Omental fat pad (tissue), 4 donors: ENCODE data around the gene MAML3. TPM values are rescaled to one million over a fixed set of nuclear protein-coding genes. Genes with fewer than 3 reads are reported as not detected.

ENCODE experiments used
- ATAC-seq: fragments of 150-250 bp; one replicate; pipeline ENCODE4 v1.9.1; 2016; ENCODE audit warnings: mild to moderate bottlenecking, moderate library complexity; ENCODE audit not compliant: low FRiP score
- DNase-seq: peaks from one replicate; pipeline ENCODE4 v3.0.0-alpha.2; 2019; ENCODE audit warnings: low spot score
- CTCF ChIP-seq, 3 donors: fragments of 450-650 bp; IDR thresholded peaks; one replicate each; pipeline ENCODE4 v1.5.1; 2016 to 2017; ENCODE audit warnings: antibody characterized with exemption in 3 of 3, mild to moderate bottlenecking in 3 of 3, moderate library complexity in 2 of 3
- total RNA-seq, 4 donors: library from RNA; depleted of rRNA; stranded (reverse); fragments of >200 nt; gene quantifications; one replicate each; pipeline ENCODE4 v1.1.0, GENCODE V29; 2016

Gene MAML3
- total RNA-seq, 4 donors from 2014 or later, result 4.8 to 12.8 (median 11.7) TPM

GRCh38 chr4:139769364-139769763 is 384.6 kb downstream of the MAML3 start:
- no peak for ATAC-seq

GRCh38 chr4:139768896-139769295 is 385.1 kb downstream of the MAML3 start:
- ATAC-seq, result no peak
- DNase-seq, result no peak
- no peak for TF ChIP-seq CTCF (IDR thresholded peaks at IDR 0.05)

More at GRCh38 chr4:139769364-139769763, 384.6 kb downstream of the MAML3 start:
- TF ChIP-seq CTCF (IDR thresholded peaks at IDR 0.05), result no peak
- DNase-seq, result no peak

GRCh38 chr4:139768366-139768765 is 385.6 kb downstream of the MAML3 start:
- TF ChIP-seq CTCF (IDR thresholded peaks at IDR 0.05), result no peak
- DNase-seq, result no peak
- no peak for ATAC-seq

- no peak for DNase-seq
- TF ChIP-seq CTCF (IDR thresholded peaks at IDR 0.05), result no peak
- no peak for ATAC-seq
Measured at GRCh38 chr4:139767585-139767984, 386.4 kb downstream of the MAML3 start.

GRCh38 chr4:139767168-139767567 is 386.8 kb downstream of the MAML3 start:
- no peak for TF ChIP-seq CTCF (IDR thresholded peaks at IDR 0.05)
- ATAC-seq (no peak), DNase-seq (no peak)

- ATAC-seq, result no peak
- no peak for TF ChIP-seq CTCF (IDR thresholded peaks at IDR 0.05)
- DNase-seq, result no peak
Measured at GRCh38 chr4:139764686-139765310, 389.2 kb downstream of the MAML3 start.

GRCh38 chr4:139764182-139764581 is 389.8 kb downstream of the MAML3 start:
- no peak for TF ChIP-seq CTCF (IDR thresholded peaks at IDR 0.05)
- ATAC-seq (no peak), DNase-seq (no peak)
